ENCODE measurements around the gene YTHDF2. TPM values are rescaled to one million over a fixed set of nuclear protein-coding genes. Genes with fewer than 3 reads are reported as not detected.
"Not testable (repeated sequence)": the region's sequence is repeated elsewhere in the genome, so short reads cannot be mapped to it uniquely, and the experiment has no call there.

Gene YTHDF2
- total RNA-seq, 1 experiment from 2014 or later, result 99.4 TPM

GRCh38 chr1:28755701-28756100 lies 19.0 kb downstream of the YTHDF2 start:
- in situ Hi-C loops (cut with HindIII; ENCODE audit: low sequenced_read_pairs), result no loop called here
- DNase-seq (ENCODE audit: low spot score), result no peak

GRCh38 chr1:28756846-28757245 lies 20.1 kb downstream of the YTHDF2 start:
- in situ Hi-C loops (cut with HindIII; ENCODE audit: low sequenced_read_pairs), result no loop called here
- peak; percentile 73 for DNase-seq (ENCODE audit: low spot score)

GRCh38 chr1:28758420-28758819 lies 21.7 kb downstream of the YTHDF2 start:
- no peak for DNase-seq (ENCODE audit: low spot score)
- in situ Hi-C loops (cut with HindIII; ENCODE audit: low sequenced_read_pairs), result no loop called here

GRCh38 chr1:28759257-28759656 lies 22.5 kb downstream of the YTHDF2 start:
- no peak for DNase-seq (ENCODE audit: low spot score)
- in situ Hi-C loops (cut with HindIII; ENCODE audit: low sequenced_read_pairs), result no loop called here

- no peak for DNase-seq (ENCODE audit: low spot score)
- in situ Hi-C loops (cut with HindIII; ENCODE audit: low sequenced_read_pairs), result no loop called here
Measured at GRCh38 chr1:28761189-28761588, 24.4 kb downstream of the YTHDF2 start.

- DNase-seq (ENCODE audit: low spot score), result no peak
- in situ Hi-C loops (cut with HindIII; ENCODE audit: low sequenced_read_pairs), result no loop called here
Measured at GRCh38 chr1:28766532-28767183, 29.9 kb downstream of the YTHDF2 start.

- in situ Hi-C loops (cut with HindIII; ENCODE audit: low sequenced_read_pairs), result no loop called here
- no peak for DNase-seq (ENCODE audit: low spot score)
Measured at GRCh38 chr1:28770601-28771165, 33.9 kb downstream of the YTHDF2 start.

- in situ Hi-C loops (cut with HindIII; ENCODE audit: low sequenced_read_pairs); DNase-seq (ENCODE audit: low spot score): not testable (repeated sequence)
Measured at GRCh38 chr1:28771921-28772320, 35.2 kb downstream of the YTHDF2 start.

GRCh38 chr1:28773105-28773504 lies 36.4 kb downstream of the YTHDF2 start:
- in situ Hi-C loops (cut with HindIII; ENCODE audit: low sequenced_read_pairs), result no loop called here
- no peak for DNase-seq (ENCODE audit: low spot score)

GRCh38 chr1:28775121-28775942 lies 38.6 kb downstream of the YTHDF2 start:
- in situ Hi-C loops (cut with HindIII; ENCODE audit: low sequenced_read_pairs), result no loop called here
- DNase-seq (ENCODE audit: low spot score), result peak; percentile 35

- in situ Hi-C loops (cut with HindIII; ENCODE audit: low sequenced_read_pairs), result no loop called here
- no peak for DNase-seq (ENCODE audit: low spot score)
Measured at GRCh38 chr1:28776341-28776740, 39.6 kb downstream of the YTHDF2 start.

- in situ Hi-C loops (cut with HindIII; ENCODE audit: low sequenced_read_pairs), result no loop called here
- DNase-seq (ENCODE audit: low spot score), result no peak
Measured at GRCh38 chr1:28778021-28778420, 41.3 kb downstream of the YTHDF2 start.

GRCh38 chr1:28779751-28780408 lies 43.1 kb downstream of the YTHDF2 start:
- no peak for DNase-seq (ENCODE audit: low spot score)
- in situ Hi-C loops (cut with HindIII; ENCODE audit: low sequenced_read_pairs), result no loop called here

- in situ Hi-C loops (cut with HindIII; ENCODE audit: low sequenced_read_pairs), result no loop called here
- no peak for DNase-seq (ENCODE audit: low spot score)
Measured at GRCh38 chr1:28781305-28781704, 44.6 kb downstream of the YTHDF2 start.

- no peak for DNase-seq (ENCODE audit: low spot score)
- in situ Hi-C loops (cut with HindIII; ENCODE audit: low sequenced_read_pairs), result no loop called here
Measured at GRCh38 chr1:28782011-28782410, 45.3 kb downstream of the YTHDF2 start.

GRCh38 chr1:28783363-28783762 lies 46.6 kb downstream of the YTHDF2 start:
- in situ Hi-C loops (cut with HindIII; ENCODE audit: low sequenced_read_pairs), result no loop called here
- no peak for DNase-seq (ENCODE audit: low spot score)

GRCh38 chr1:28789412-28789811 lies 52.7 kb downstream of the YTHDF2 start:
- in situ Hi-C loops (cut with HindIII; ENCODE audit: low sequenced_read_pairs), result no loop called here
- no peak for DNase-seq (ENCODE audit: low spot score)

GRCh38 chr1:28789816-28790215 lies 53.1 kb downstream of the YTHDF2 start:
- in situ Hi-C loops (cut with HindIII; ENCODE audit: low sequenced_read_pairs), result no loop called here
- no peak for DNase-seq (ENCODE audit: low spot score)

- no peak for DNase-seq (ENCODE audit: low spot score)
- in situ Hi-C loops (cut with HindIII; ENCODE audit: low sequenced_read_pairs), result no loop called here
Measured at GRCh38 chr1:28790377-28791035, 53.8 kb downstream of the YTHDF2 start.
